Neural progenitor cell (in vitro differentiated cells): ENCODE measurements around the gene COX6A2.

Source experiments
- CTCF ChIP-seq: fragments of 200-600 bp; sonication (generic); IDR thresholded peaks from 2 replicates; pipeline ENCODE4 v1.5.1; 2017; ENCODE audit warnings: antibody characterized with exemption, mild to moderate bottlenecking
- EZH2 ChIP-seq: fragments of 200-600 bp; sonication (generic); IDR thresholded peaks from 2 replicates; pipeline ENCODE4 v1.6.1; 2017; ENCODE audit warnings: antibody characterized with exemption, mild to moderate bottlenecking, moderate library complexity

DNA sequence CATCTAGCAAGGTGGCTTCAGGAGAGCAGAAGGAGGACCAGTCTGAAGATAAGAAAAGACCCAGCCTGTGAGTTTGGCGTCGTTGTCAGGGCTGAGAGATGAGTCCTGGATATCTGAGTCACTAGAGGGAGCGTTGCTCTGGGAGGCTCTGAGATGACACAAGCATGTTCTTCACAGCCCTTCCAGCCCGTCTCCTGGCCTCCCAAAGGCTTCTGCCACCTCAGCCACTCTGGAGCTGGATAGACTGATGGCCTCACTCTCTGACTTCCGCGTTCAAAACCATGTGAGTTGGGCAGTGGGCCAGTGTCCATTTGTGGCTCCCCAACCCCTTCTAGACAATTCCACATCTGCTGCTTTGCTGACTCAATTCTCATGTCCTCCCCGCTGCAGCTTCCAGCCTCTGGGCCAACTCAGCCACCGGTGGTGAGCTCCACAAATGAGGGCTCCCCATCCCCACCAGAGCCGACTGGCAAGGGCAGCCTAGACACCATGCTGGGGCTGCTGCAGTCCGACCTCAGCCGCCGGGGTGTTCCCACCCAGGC, 46.1 kb upstream of the COX6A2 start:
- TF ChIP-seq CTCF: no peak
- TF ChIP-seq EZH2: no peak
